Myocyte (in vitro differentiated cells): Measurements from ENCODE around the gene MGAT3. TPM values are rescaled to one million over a fixed set of nuclear protein-coding genes. Genes with fewer than 3 reads are reported as not detected.

ENCODE experiments used
- DNase-seq: peaks from one replicate; pipeline ENCODE4 v3.0.0-alpha.2; 2012; ENCODE audit warnings: low read depth
- total RNA-seq: library from RNA; depleted of rRNA; stranded (reverse); fragments of >200 nt; gene quantifications from 2 replicates; pipeline ENCODE4 v1.2.3, GENCODE V29; 2014

The MGAT3 gene
- total RNA-seq, 1 donor from 2014 or later, result not detected

- DNase-seq, result no peak
Measured at GRCh38 chr22:39526736-39527171, 69.9 kb downstream of the MGAT3 start.

GRCh38 chr22:39527481-39527961, 70.7 kb downstream of the MGAT3 start:
- DNase-seq, result no peak

GRCh38 chr22:39528080-39528661, 71.4 kb downstream of the MGAT3 start:
- no peak for DNase-seq

- peak; percentile 85 for DNase-seq
Measured at GRCh38 chr22:39528681-39529486, 72.1 kb downstream of the MGAT3 start.

GRCh38 chr22:39529487-39529851, 72.7 kb downstream of the MGAT3 start:
- no peak for DNase-seq

- no peak for DNase-seq
Measured at GRCh38 chr22:39530116-39530515, 73.3 kb downstream of the MGAT3 start.

GRCh38 chr22:39530692-39531331, 74.0 kb downstream of the MGAT3 start:
- no peak for DNase-seq

GRCh38 chr22:39532215-39533073, 75.6 kb downstream of the MGAT3 start, which contains the start of gene RPS19BP1:
TSS of gene RPS19BP1 (minus strand) at chr22:39532748. CDS start at chr22:39532738, 10 bp downstream.
- peak; percentile 100 for DNase-seq

- no peak for DNase-seq
Measured at GRCh38 chr22:39534092-39534506, 77.3 kb downstream of the MGAT3 start.

GRCh38 chr22:39534591-39535356, 78.0 kb downstream of the MGAT3 start:
- DNase-seq, result peak; percentile 76

- no peak for DNase-seq
Measured at GRCh38 chr22:39535357-39535725, 78.5 kb downstream of the MGAT3 start.

GRCh38 chr22:39535831-39536449, 79.1 kb downstream of the MGAT3 start:
- no peak for DNase-seq

- DNase-seq, result no peak
Measured at GRCh38 chr22:39536711-39537110, 79.9 kb downstream of the MGAT3 start.

- no peak for DNase-seq
Measured at GRCh38 chr22:39537975-39538374, 81.2 kb downstream of the MGAT3 start.

Other genes starting within 250 kb of the MGAT3 start
- 6.7 and 10.2 TPM in 2 replicates for gene PDGFB, start 212.0 kb upstream of the MGAT3 start, total RNA-seq
- 1,239 and 1,524 TPM in 2 replicates for gene RPL3, start 137.4 kb upstream of the MGAT3 start, total RNA-seq
- gene SYNGR1, start 107.0 kb upstream of the MGAT3 start, total RNA-seq, result 0.29 and 4.9 TPM in 2 replicates
- 20.1 and 23.0 TPM in 2 replicates for gene TAB1, start 57.2 kb upstream of the MGAT3 start, total RNA-seq
- 21.0 TPM in 2 replicates for gene MIEF1, start 45.3 kb downstream of the MGAT3 start, total RNA-seq
- 248 and 255 TPM in 2 replicates for gene ATF4, start 63.5 kb downstream of the MGAT3 start, total RNA-seq
- 81.4 and 89.9 TPM in 2 replicates for gene RPS19BP1, start 75.7 kb downstream of the MGAT3 start, total RNA-seq
- gene CACNA1I, start 113.7 kb downstream of the MGAT3 start, total RNA-seq, result 0.05 TPM in 1 of 2 replicates, not detected in the other